IMR-90 (cell line): ENCODE data around the gene ACAP1. TPM values are rescaled to one million over a fixed set of nuclear protein-coding genes. Genes with fewer than 3 reads are reported as not detected.

Source experiments
- ATAC-seq: fragments of 200-7000 bp; cut with Tn5 transposase; 2 replicates; pipeline ENCODE4 v1.9.1; 2020; ENCODE audit warnings: low read depth, mild to moderate bottlenecking, moderate library complexity
- BruUV-seq: library from RNA; stranded (reverse); fragments of 400-500 nt; replicated peaks from 2 replicates; lab custom pipeline; 2021; lab: Mats Ljungman, UMichigan
- CTCF ChIA-PET: fragments of 300-600 bp; formaldehyde crosslinking; extraction: SDS; loops from one replicate; lab custom pipeline; 2021; ENCODE audit warnings: antibody characterized with exemption; lab: Yijun Ruan, JAX
- POLR2A ChIA-PET: fragments of 300-600 bp; sonication (Branson Sonifier 250); formaldehyde crosslinking; loops from one replicate; lab custom pipeline; 2022; ENCODE audit warnings: antibody characterized with exemption; ENCODE audit not compliant: unreplicated experiment; lab: Charles Lee
- DNase-seq: peaks from one replicate; pipeline ENCODE4 v3.0.0; 2013
- H2AFZ ChIP-seq: replicated peaks from 2 replicates; pipeline ENCODE3; 2013; ENCODE audit warnings: low read length, mild to moderate bottlenecking; ENCODE audit not compliant: poor library complexity
- H2AK5ac ChIP-seq: 2 replicates; pipeline ENCODE4 v1.6.1; 2013; ENCODE audit warnings: low read depth, low read length, inconsistent platforms
- H2AK9ac ChIP-seq: replicated peaks from 2 replicates; pipeline ENCODE3; 2013; ENCODE audit warnings: mild to moderate bottlenecking, low read depth, low read length, moderate library complexity; ENCODE audit not compliant: poor library complexity
- H2BK120ac ChIP-seq: 2 replicates; pipeline ENCODE4 v1.6.1; 2013; ENCODE audit warnings: low read depth, low read length, inconsistent platforms
- H2BK15ac ChIP-seq: 3 replicates; pipeline ENCODE4 v1.6.1; 2013; ENCODE audit warnings: low read depth, low read length, inconsistent platforms
- H2BK20ac ChIP-seq: 2 replicates; pipeline ENCODE4 v1.6.1; 2013; ENCODE audit warnings: low read depth, mild to moderate bottlenecking, inconsistent platforms, low read length, moderate library complexity
- H2BK5ac ChIP-seq: 2 replicates; pipeline ENCODE4 v1.6.1; 2013; ENCODE audit warnings: mild to moderate bottlenecking, low read depth, low read length, inconsistent platforms; ENCODE audit not compliant: poor library complexity, severe bottlenecking
- H3K14ac ChIP-seq: replicated peaks from 2 replicates; pipeline ENCODE4 v1.6.1; 2013; ENCODE audit warnings: low read depth, low read length, inconsistent platforms
- H3K18ac ChIP-seq: 2 replicates; pipeline ENCODE4 v1.6.1; 2013; ENCODE audit warnings: low read depth, low read length, control low read depth
- H3K23ac ChIP-seq: 2 replicates; pipeline ENCODE4 v1.6.1; 2013; ENCODE audit warnings: low read depth, low read length, inconsistent platforms
- H3K27ac ChIP-seq: 2 replicates; pipeline ENCODE4 v1.5.1; 2013; ENCODE audit warnings: mild to moderate bottlenecking, control low read depth, low read length; ENCODE audit not compliant: insufficient read depth
- H3K27me3 ChIP-seq: 2 replicates; pipeline ENCODE4 v1.6.1; 2013; ENCODE audit warnings: low read length; ENCODE audit not compliant: control insufficient read depth, insufficient read depth
- H3K36me3 ChIP-seq: 2 replicates; pipeline ENCODE4 v1.6.1; 2013; ENCODE audit warnings: low read length, mixed read lengths; ENCODE audit not compliant: control insufficient read depth, insufficient read depth
- H3K4ac ChIP-seq: 2 replicates; pipeline ENCODE4 v1.6.1; 2013; ENCODE audit warnings: low read depth, low read length, inconsistent platforms
- H3K4me1 ChIP-seq: 2 replicates; pipeline ENCODE4 v1.6.1; 2013; ENCODE audit warnings: low read length, mixed read lengths; ENCODE audit not compliant: control insufficient read depth, insufficient read depth
- H3K4me2 ChIP-seq: 2 replicates; pipeline ENCODE4 v1.6.1; 2013; ENCODE audit warnings: low read depth, mild to moderate bottlenecking, control low read depth, low read length, moderate library complexity
- H3K4me3 ChIP-seq: 2 replicates; pipeline ENCODE4 v1.5.1; 2013; ENCODE audit warnings: low read depth, mild to moderate bottlenecking, control low read depth, low read length, moderate library complexity; ENCODE audit not compliant: insufficient read depth
- H3K56ac ChIP-seq: 2 replicates; pipeline ENCODE4 v1.6.1; 2013; ENCODE audit warnings: low read length, inconsistent platforms; ENCODE audit not compliant: insufficient read depth; ENCODE audit errors: extremely low read depth
- H3K79me1 ChIP-seq, 2 experiments: 2 replicates each; pipeline ENCODE4 v1.6.1; 2013; ENCODE audit warnings: low read length in 2 of 2, inconsistent platforms in 1 of 2, low read depth in 1 of 2
- H3K9ac ChIP-seq: 2 replicates; pipeline ENCODE4 v1.6.1; 2013; ENCODE audit warnings: low read depth, low read length, control low read depth
- H3K9me1 ChIP-seq: 2 replicates; pipeline ENCODE4 v1.6.1; 2013; ENCODE audit warnings: low read length, inconsistent platforms; ENCODE audit not compliant: insufficient read depth
- H3K9me3 ChIP-seq: 2 replicates; pipeline ENCODE4 v1.6.1; 2013; ENCODE audit warnings: low read length; ENCODE audit not compliant: control insufficient read depth, insufficient read depth
- H4K20me1 ChIP-seq: 2 replicates; pipeline ENCODE4 v1.6.1; 2013; ENCODE audit warnings: low read length, inconsistent platforms; ENCODE audit not compliant: insufficient read depth
- H4K5ac ChIP-seq: 2 replicates; pipeline ENCODE4 v1.6.1; 2013; ENCODE audit warnings: mild to moderate bottlenecking, low read depth, low read length, control low read depth
- H4K8ac ChIP-seq, 2 experiments: 2 replicates each; pipeline ENCODE4 v1.6.1; 2013; ENCODE audit warnings: low read depth in 2 of 2, low read length in 2 of 2, control low read depth in 1 of 2, inconsistent platforms in 1 of 2
- H4K91ac ChIP-seq: 2 replicates; pipeline ENCODE4 v1.6.1; 2013; ENCODE audit warnings: low read depth, low read length, inconsistent platforms; ENCODE audit not compliant: insufficient read depth
- MXI1 ChIP-seq: IDR thresholded peaks from 2 replicates; pipeline ENCODE4 v1.6.1; 2012; ENCODE audit warnings: low read depth, mild to moderate bottlenecking, low read length, moderate library complexity, borderline replicate concordance
- WGBS, 2 experiments: methylation state at CpG; one replicate each; pipeline versions ENCODE4 v1.1.5 to v1.1.7; 2013; ENCODE audit warnings: missing lambda C conversion rate in 2 of 2; ENCODE audit not compliant: insufficient read length in 1 of 2; ENCODE audit errors: extremely low coverage in 2 of 2; 5-methylcytosine and 5-hydroxymethylcytosine counted together
- dilution Hi-C: fragments of 300-500 bp; cut with HindIII; formaldehyde crosslinking; loops from one replicate; pipeline ENCODE4 v1.14.3; 2018; ENCODE audit warnings: low sequenced_read_pairs; ENCODE audit not compliant: unreplicated experiment
- in situ Hi-C: fragments of 300-500 bp; cut with MboI; formaldehyde crosslinking; loops from 3 replicates; pipeline ENCODE4 v1.14.3; 2019; ENCODE audit warnings: low sequenced_read_pairs, inconsistent platforms, mixed read lengths
- intact Hi-C: fragments of 100-400 bp; cut with micrococcal nuclease; formaldehyde crosslinking; loops from 2 replicates; pipeline ENCODE4 v1.10.0; 2022
- polyA plus RNA-seq, 3 experiments: library from polyadenylated mRNA; depleted of rRNA; stranded (reverse); fragments of >200 nt; gene quantifications; 2 replicates each; pipeline ENCODE4 v1.2.3, GENCODE V29; 2012; ENCODE audit warnings: low replicate concordance in 1 of 3
- total RNA-seq: library from RNA; depleted of rRNA; stranded (reverse); fragments of >200 nt; gene quantifications from 2 replicates; pipeline ENCODE4 v1.2.3, GENCODE V29; 2012

Gene ACAP1
- total and polyA plus RNA-seq, 2 of the 4 experiments (the other 2 are of a cell fraction): under 0.01 to 2.1 TPM

DNA sequence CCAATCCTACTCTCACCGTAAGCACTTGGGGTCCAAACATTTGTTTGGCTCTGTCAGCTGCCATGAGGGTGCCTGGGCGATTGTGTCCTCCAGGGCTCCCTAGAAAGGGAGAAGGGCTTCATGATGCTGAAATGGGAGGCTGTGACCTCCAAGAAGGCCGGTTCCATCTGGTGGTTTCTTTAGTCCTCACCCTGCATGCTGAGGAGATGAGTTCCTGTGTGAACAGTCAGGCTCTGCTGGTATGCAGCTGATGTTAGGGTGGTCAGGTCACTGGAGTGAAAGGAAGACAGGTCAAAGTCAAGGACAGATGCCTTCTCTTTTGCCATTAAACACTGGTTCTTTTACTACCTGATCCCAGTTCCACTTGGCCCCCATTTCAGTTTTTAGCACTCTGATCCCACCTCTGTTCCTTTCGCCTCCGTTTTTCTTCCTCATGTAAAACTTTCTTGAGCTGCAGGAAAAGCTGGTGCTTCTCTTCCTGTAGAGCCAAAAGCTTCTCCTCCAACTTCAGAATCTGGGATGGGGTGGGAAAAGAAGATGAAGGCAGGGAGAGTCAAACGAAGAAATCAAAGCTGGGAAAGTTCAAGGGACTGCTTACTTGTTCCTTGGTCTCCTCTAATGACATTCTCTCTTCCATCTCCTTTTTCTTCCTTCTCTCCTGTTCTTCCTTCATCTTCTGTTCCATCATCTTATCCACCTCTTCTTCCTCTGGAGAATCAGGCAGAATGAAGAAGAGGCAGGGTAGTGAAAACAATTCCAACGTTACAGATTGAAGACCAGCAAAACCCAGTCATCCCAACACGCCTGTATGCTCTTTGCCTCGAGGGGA lies 22.2 kb upstream of the ACAP1 start:
- Histone ChIP-seq H3K4me3 (peak overlapping the region; percentile 78), H3K27me3 (no peaks in the 10 kb centered on the region), H2BK120ac (no peak overlapping the region), H3K79me1 (peaks cover 25 to 57% of the 10 kb centered on the region in 2 experiments), H4K91ac (no peak overlapping the region), H4K5ac (no peak overlapping the region), H3K56ac (peak overlapping the region; percentile 26; the same call in 1 of the 2 replicates), H3K9me3 (no peaks in the 10 kb centered on the region), H4K8ac (peak overlapping the region; percentile 50 to 67; a peak in 3 of 4 replicates), H2AK5ac (peak overlapping the region; percentile 36), H4K20me1 (peaks cover 55% of the 10 kb centered on the region), H3K9ac (peak overlapping the region; percentile 58), H3K14ac (no peak overlapping the region), H3K18ac (no peak overlapping the region), H3K9me1 (peaks cover 16% of the 10 kb centered on the region), H3K27ac (peak overlapping the region; percentile 49; the same call in 1 of the 2 replicates), H2BK15ac (no peak overlapping the region), H2BK5ac (peak overlapping the region; percentile 12), H3K4me1 (peaks cover 7% of the 10 kb centered on the region), H3K4me2 (peak overlapping the region; percentile 97), H2AK9ac (peak overlapping the region; percentile 48), H3K4ac (0 out of 2 replicates have a peak overlapping the region, but pooled peaks have one; percentile 30), H3K23ac (peak overlapping the region; percentile 68; the same call in 1 of the 2 replicates), H2AFZ (peak overlapping the region; percentile 90), H3K36me3 (peaks cover 60% of the 10 kb centered on the region), H2BK20ac (no peak overlapping the region)
- ATAC-seq: no peak
- BruUV-seq: TSS peak; percentile 81
- dilution Hi-C loops (no loop called here), intact Hi-C loops (no loop called here), in situ Hi-C loops (no loop called here)
- ChIA-PET POLR2A (interaction anchor here (0.5 kb wide), 2 partner anchors 246 to 267 kb away, joined by 3 to 4 read pairs; no protein-coding TSS in a partner anchor), CTCF (no interaction called here)
- DNase-seq: peak; percentile 38
- TF ChIP-seq MXI1: no peak
- WGBS, 2 experiments: 30% methylated on average over 2 of the region's 9 CpGs; no CpG with 5 or more reads in 1 of the 2 experiments
